Measurements from ENCODE around the gene TRIM51. TPM values are rescaled to one million over a fixed set of nuclear protein-coding genes. Genes with fewer than 3 reads are reported as not detected.

Gene TRIM51
- total and polyA plus RNA-seq, 5 donors = not detected

DNA sequence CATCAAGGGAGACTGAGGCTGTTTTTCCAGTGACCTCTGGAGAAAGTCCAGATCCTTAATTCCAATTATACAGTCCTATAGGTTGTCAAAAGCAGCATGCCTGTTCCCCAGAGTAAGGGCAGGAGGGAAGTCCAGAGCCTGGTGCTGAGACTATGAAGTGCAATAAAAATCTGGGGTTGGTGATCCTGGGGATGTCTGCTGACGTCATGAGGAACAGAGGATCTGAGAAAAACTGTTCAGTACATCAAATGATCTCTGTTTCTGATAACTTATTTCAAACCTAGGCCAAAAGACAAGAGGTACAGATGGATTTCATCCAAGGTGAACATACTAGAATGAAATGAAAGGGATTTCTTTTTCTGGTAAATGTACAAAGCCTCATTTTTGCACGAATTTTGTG is 19.2 kb downstream of the TRIM51 start:
- WGBS = 32% methylated on average over 2 of the region's 2 CpGs
- no peaks in the 10 kb centered on the region for H3K9me3 ChIP-seq (ENCODE audit: control insufficient read depth, low read length)
- no peak overlapping the region for H3K27ac ChIP-seq (ENCODE audit: low read length)
- intact Hi-C loops (cut with DNase I) = no loop called here
- DNase-seq = no peak
- H3K4me1 ChIP-seq (ENCODE audit: control insufficient read depth, insufficient read depth, low read length) = no peaks in the 10 kb centered on the region
- no peak overlapping the region for H3K4me3 ChIP-seq (ENCODE audit: low read length)
- ATAC-seq = no peak
- H3K27me3 ChIP-seq (ENCODE audit: control insufficient read depth, insufficient read depth) = no peaks in the 10 kb centered on the region

DNA sequence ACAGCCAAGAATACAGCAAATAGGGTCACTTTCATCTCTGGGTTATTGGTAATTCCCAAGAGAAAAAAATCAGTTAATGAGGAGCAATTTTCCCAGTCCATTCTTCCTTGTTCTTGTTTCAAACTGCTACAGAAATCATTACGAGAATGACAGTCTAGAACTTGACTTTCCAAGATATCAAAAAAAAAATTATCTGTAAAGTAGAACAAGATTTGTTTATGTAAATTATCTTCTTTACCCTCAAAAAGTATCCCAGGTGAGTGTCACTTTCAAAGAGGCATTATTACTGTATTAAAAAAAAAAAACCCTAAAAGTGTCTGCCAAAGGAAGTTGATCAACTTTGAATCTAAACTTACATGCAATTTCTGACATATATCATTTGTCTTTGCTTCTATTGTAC is 31.4 kb downstream of the TRIM51 start, which contains the start of gene OR5W2:
OR5W2 (minus strand) TSS at position 101 of the 400 bp plus-strand sequence; CDS start at position 101, 0 bp downstream.
- DNase-seq (no peak), ATAC-seq (no peak)
- Histone ChIP-seq H3K4me3 (ENCODE audit: low read length) (no peak within 1 kb of the TSS), H3K4me1 (ENCODE audit: control insufficient read depth, insufficient read depth, low read length) (no peaks in the 10 kb centered on the region), H3K9me3 (ENCODE audit: control insufficient read depth, low read length) (no peaks in the 10 kb centered on the region), H3K27ac (ENCODE audit: low read length) (no peak within 1 kb of the TSS), H3K27me3 (ENCODE audit: control insufficient read depth, insufficient read depth) (no peaks in the 10 kb centered on the region)
- 54% methylated on average over 1 of the region's 1 CpG for WGBS
- intact Hi-C loops (cut with DNase I) = no loop called here

DNA sequence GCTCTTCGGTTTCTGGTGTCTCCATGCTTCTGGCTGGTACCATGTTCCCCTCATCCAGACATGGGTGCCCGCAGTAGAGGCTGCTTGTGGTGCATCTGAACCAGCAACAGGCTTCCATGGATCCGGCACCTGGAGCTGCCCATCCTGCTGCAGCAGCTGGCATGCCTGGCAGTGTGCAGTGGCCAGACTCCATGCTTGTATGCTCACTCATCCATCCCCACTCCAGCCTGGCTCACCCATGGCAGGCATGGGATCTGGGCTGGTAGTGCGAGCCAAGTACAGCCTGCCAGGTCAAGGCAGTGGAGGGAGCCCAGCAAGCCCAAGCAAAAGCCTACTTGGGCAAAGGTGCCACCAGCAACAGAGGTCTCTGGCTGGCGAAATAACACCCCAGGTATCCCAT is 37.4 kb downstream of the TRIM51 start:
- ATAC-seq (no peak), DNase-seq (no peak)
- no peak overlapping the region for H3K27ac ChIP-seq (ENCODE audit: low read length)
- H3K4me3 ChIP-seq (ENCODE audit: low read length) = no peak overlapping the region
- H3K4me1 ChIP-seq (ENCODE audit: control insufficient read depth, insufficient read depth, low read length) = no peaks in the 10 kb centered on the region
- no peaks in the 10 kb centered on the region for H3K27me3 ChIP-seq (ENCODE audit: control insufficient read depth, insufficient read depth)
- intact Hi-C loops (cut with DNase I) = no loop called here
- WGBS = 75% methylated on average over 5 of the region's 5 CpGs
- no peaks in the 10 kb centered on the region for H3K9me3 ChIP-seq (ENCODE audit: control insufficient read depth, low read length)

DNA sequence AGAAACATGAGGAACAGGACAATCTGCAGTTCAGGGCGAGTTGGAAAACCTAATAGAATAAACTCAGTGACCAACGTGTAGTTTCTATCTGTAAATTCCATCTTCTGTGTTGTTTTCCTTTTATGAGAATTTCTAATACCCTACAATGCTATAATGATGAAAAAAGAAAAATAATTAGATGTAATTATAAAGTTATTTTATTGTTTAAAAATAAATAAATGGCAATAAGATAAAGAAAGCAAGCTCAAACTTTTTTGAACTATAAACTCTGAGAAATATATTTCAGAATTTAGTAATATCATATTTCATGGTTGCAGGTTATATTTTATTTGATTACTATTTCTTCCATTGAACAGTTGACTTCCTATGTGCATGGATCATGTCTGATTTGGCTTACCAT is 53.2 kb downstream of the TRIM51 start, which contains the start of gene OR5I1:
OR5I1 (minus strand) TSS at position 101 of the 400 bp plus-strand sequence; CDS start at position 101, 0 bp downstream.
- DNase-seq (no peak), ATAC-seq (no peak)
- Histone ChIP-seq H3K27me3 (ENCODE audit: control insufficient read depth, insufficient read depth) (no peaks in the 10 kb centered on the region), H3K27ac (ENCODE audit: low read length) (no peak within 1 kb of the TSS), H3K4me3 (ENCODE audit: low read length) (no peak within 1 kb of the TSS), H3K4me1 (ENCODE audit: control insufficient read depth, insufficient read depth, low read length) (no peaks in the 10 kb centered on the region), H3K9me3 (ENCODE audit: control insufficient read depth, low read length) (no peaks in the 10 kb centered on the region)
- 64% methylated on average over 2 of the region's 2 CpGs for WGBS
- intact Hi-C loops (cut with DNase I) = no loop called here

Other genes starting within 250 kb of the TRIM51 start
- not detected for gene OR4P4, start 248.2 kb upstream of the TRIM51 start, total RNA-seq
- gene OR4P4, start 248.2 kb upstream of the TRIM51 start, polyA plus RNA-seq = not detected
- gene OR4S2, start 235.0 kb upstream of the TRIM51 start, total RNA-seq = not detected
- gene OR4S2, start 235.0 kb upstream of the TRIM51 start, polyA plus RNA-seq = not detected
- not detected for gene OR4C6, start 221.1 kb upstream of the TRIM51 start, total RNA-seq
- not detected for gene OR4C6, start 221.1 kb upstream of the TRIM51 start, polyA plus RNA-seq
- gene OR5D13, start 109.9 kb upstream of the TRIM51 start, total RNA-seq = not detected
- gene OR5D13, start 109.9 kb upstream of the TRIM51 start, polyA plus RNA-seq = not detected
- not detected for gene OR5D14, start 87.7 kb upstream of the TRIM51 start, total RNA-seq
- gene OR5D14, start 87.7 kb upstream of the TRIM51 start, polyA plus RNA-seq = not detected
- not detected for gene OR5L1, start 71.9 kb upstream of the TRIM51 start, total RNA-seq
- gene OR5L1, start 71.9 kb upstream of the TRIM51 start, polyA plus RNA-seq = not detected
- gene OR5D18, start 63.7 kb upstream of the TRIM51 start, total RNA-seq = not detected
- not detected for gene OR5D18, start 63.7 kb upstream of the TRIM51 start, polyA plus RNA-seq
- not detected for gene OR5L2, start 56.1 kb upstream of the TRIM51 start, total RNA-seq
- gene OR5L2, start 56.1 kb upstream of the TRIM51 start, polyA plus RNA-seq = not detected
- not detected for gene OR5D16, start 44.5 kb upstream of the TRIM51 start, total RNA-seq
- not detected for gene OR5D16, start 44.5 kb upstream of the TRIM51 start, polyA plus RNA-seq
- gene OR5W2, start 31.3 kb downstream of the TRIM51 start, total RNA-seq = not detected
- not detected for gene OR5W2, start 31.3 kb downstream of the TRIM51 start, polyA plus RNA-seq
- not detected for gene OR5I1, start 53.1 kb downstream of the TRIM51 start, total RNA-seq
- not detected for gene OR5I1, start 53.1 kb downstream of the TRIM51 start, polyA plus RNA-seq
- not detected for gene OR10AG1, start 86.6 kb downstream of the TRIM51 start, total RNA-seq
- not detected for gene OR10AG1, start 86.6 kb downstream of the TRIM51 start, polyA plus RNA-seq
- not detected for gene OR5F1, start 111.3 kb downstream of the TRIM51 start, total RNA-seq
- gene OR5F1, start 111.3 kb downstream of the TRIM51 start, polyA plus RNA-seq = not detected
- gene OR5AS1, start 144.4 kb downstream of the TRIM51 start, total RNA-seq = not detected
- not detected for gene OR5AS1, start 144.4 kb downstream of the TRIM51 start, polyA plus RNA-seq
- gene OR8I2, start 210.0 kb downstream of the TRIM51 start, total RNA-seq = not detected
- not detected for gene OR8I2, start 210.0 kb downstream of the TRIM51 start, polyA plus RNA-seq
- not detected for gene OR8H2, start 220.4 kb downstream of the TRIM51 start, total RNA-seq
- not detected for gene OR8H2, start 220.4 kb downstream of the TRIM51 start, polyA plus RNA-seq
- not detected for gene OR8H3, start 239.1 kb downstream of the TRIM51 start, total RNA-seq
- not detected for gene OR8H3, start 239.1 kb downstream of the TRIM51 start, polyA plus RNA-seq

Data from right cardiac atrium (tissue), 5 donors.